ENCODE results near the gene TBK1.

TBK1 gene

GRCh38 chr12:64544371-64545080 lies 92.6 kb downstream of the TBK1 start:
- TF ChIP-seq ZFX (IDR thresholded peaks at IDR 0.05; ENCODE audit: borderline replicate concordance) (no peak), CTCF (IDR thresholded peaks at IDR 0.05) (no peak)
- no peak overlapping the region for H3K27ac ChIP-seq

GRCh38 chr12:64545081-64545382 lies 93.1 kb downstream of the TBK1 start:
- H3K27ac ChIP-seq, result no peak overlapping the region
- no peak for TF ChIP-seq ZFX (IDR thresholded peaks at IDR 0.05; ENCODE audit: borderline replicate concordance)
- TF ChIP-seq CTCF (IDR thresholded peaks at IDR 0.05), result no peak

GRCh38 chr12:64549108-64549507 lies 97.2 kb downstream of the TBK1 start:
- H3K27ac ChIP-seq, result no peak overlapping the region
- TF ChIP-seq CTCF (IDR thresholded peaks at IDR 0.05) (no peak), ZFX (IDR thresholded peaks at IDR 0.05; ENCODE audit: borderline replicate concordance) (no peak)

GRCh38 chr12:64550755-64551154 lies 98.8 kb downstream of the TBK1 start:
- TF ChIP-seq ZFX (IDR thresholded peaks at IDR 0.05; ENCODE audit: borderline replicate concordance) (no peak), CTCF (IDR thresholded peaks at IDR 0.05) (no peak)
- H3K27ac ChIP-seq, result no peak overlapping the region

GRCh38 chr12:64551676-64552075 lies 99.8 kb downstream of the TBK1 start:
- no peak for TF ChIP-seq ZFX (IDR thresholded peaks at IDR 0.05; ENCODE audit: borderline replicate concordance)
- no peak for TF ChIP-seq CTCF (IDR thresholded peaks at IDR 0.05)
- no peak overlapping the region for H3K27ac ChIP-seq
